Astrocyte (in vitro differentiated cells and primary cell): Measurements from ENCODE around the gene CHST3.

ENCODE experiments used
- CTCF ChIP-seq: IDR thresholded peaks from 2 replicates; pipeline ENCODE4 v1.5.1; 2011; ENCODE audit warnings: low read depth, mild to moderate bottlenecking, inconsistent platforms, low read length, moderate library complexity; ENCODE audit not compliant: insufficient read depth
- EZH2 ChIP-seq: IDR thresholded peaks from 2 replicates; pipeline ENCODE4 v1.6.1; 2012; ENCODE audit warnings: mild to moderate bottlenecking, low read length, inconsistent platforms; ENCODE audit not compliant: insufficient read depth

GRCh38 chr10:71964098-71964742 is at the start of gene CHST3:
- TF ChIP-seq EZH2 (no peak), CTCF (no peak)
